Gastrocnemius medialis (tissue), 4 donors: ENCODE measurements around the gene TET2.

Source experiments
- POLR2A ChIP-seq, 2 donors: fragments of 450-650 bp; IDR thresholded peaks; one replicate each; pipeline ENCODE4 v1.6.1; 2017; ENCODE audit warnings: antibody characterized with exemption in 2 of 2, mild to moderate bottlenecking in 2 of 2, moderate library complexity in 2 of 2
- TF ChIP-seq, protein P1 (sequence below), 5 experiments: fragments of 450-650 bp in 3 of 5; fragments of 200-600 bp in 2 of 5; sonication (generic) in 2 of 5; IDR thresholded peaks in 4 of 5; conservative IDR thresholded peaks in 1 of 5; 1 replicate in 4 of 5; 2 replicates in 1 of 5; pipeline ENCODE4 v1.5.1; 2016 to 2019; ENCODE audit warnings: antibody characterized with exemption in 5 of 5, mild to moderate bottlenecking in 3 of 5, moderate library complexity in 3 of 5

DNA sequence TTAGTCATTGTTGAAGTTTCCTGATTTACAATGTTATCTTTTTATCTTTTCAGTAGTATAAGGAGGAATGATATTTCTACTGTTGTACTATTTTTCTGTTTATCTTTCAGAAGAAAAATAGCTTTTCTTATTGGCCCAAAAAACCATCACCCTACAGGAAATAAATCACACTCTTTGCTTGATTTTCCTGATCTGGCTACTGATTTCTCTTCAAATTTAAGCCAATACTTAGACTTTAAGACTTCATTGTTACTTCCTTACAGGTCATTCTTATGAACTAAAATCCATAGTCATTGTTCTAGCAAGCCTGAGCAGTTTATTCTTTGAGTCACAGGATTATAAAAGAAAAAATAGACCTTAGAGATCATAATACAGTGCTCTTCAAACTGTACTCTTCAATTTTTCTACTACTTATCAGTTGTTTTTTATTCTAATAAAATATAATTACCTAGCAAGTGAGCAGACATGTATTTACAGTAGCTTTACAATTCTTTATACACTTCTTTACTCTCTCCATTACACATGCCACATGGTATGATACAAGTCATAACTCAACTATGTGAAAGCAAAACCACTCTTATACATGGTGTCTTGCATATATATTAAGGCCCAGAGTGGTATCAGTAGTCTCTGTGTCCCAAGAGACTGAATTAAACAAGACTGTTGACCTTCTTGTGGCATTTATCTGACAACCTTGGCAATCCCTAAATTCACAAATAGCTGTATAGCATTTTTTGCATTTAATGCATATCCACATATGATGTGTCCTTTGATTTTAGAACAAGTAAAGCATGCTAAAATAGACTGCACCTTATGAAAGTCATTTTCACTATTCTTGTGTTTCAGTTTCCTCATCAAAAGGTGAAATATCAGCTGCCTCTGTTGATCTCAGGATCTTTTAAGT lies 47.9 kb downstream of the TET2 start:
- TF ChIP-seq, protein P1, sequence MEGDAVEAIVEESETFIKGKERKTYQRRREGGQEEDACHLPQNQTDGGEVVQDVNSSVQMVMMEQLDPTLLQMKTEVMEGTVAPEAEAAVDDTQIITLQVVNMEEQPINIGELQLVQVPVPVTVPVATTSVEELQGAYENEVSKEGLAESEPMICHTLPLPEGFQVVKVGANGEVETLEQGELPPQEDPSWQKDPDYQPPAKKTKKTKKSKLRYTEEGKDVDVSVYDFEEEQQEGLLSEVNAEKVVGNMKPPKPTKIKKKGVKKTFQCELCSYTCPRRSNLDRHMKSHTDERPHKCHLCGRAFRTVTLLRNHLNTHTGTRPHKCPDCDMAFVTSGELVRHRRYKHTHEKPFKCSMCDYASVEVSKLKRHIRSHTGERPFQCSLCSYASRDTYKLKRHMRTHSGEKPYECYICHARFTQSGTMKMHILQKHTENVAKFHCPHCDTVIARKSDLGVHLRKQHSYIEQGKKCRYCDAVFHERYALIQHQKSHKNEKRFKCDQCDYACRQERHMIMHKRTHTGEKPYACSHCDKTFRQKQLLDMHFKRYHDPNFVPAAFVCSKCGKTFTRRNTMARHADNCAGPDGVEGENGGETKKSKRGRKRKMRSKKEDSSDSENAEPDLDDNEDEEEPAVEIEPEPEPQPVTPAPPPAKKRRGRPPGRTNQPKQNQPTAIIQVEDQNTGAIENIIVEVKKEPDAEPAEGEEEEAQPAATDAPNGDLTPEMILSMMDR (IDR thresholded peaks at IDR 0.05 in 4 of 5, conservative IDR thresholded peaks at IDR 0.05 in 1 of 5), result no peak
- no peak for TF ChIP-seq POLR2A (IDR thresholded peaks at IDR 0.05)
